ENCODE data around the gene MDFI. TPM values are rescaled to one million over a fixed set of nuclear protein-coding genes. Genes with fewer than 3 reads are reported as not detected.

MDFI gene
- total RNA-seq, 2 experiments from 2014 or later: not detected

GRCh38 chr6:41674231-41675000 lies 36.1 kb downstream of the MDFI start:
- Histone ChIP-seq H2AFZ (ENCODE audit: low read length) (no peak overlapping the region), H3K9me2 (ENCODE audit: insufficient read depth, low read length) (no peaks in the 10 kb centered on the region), H3K27ac (ENCODE audit: low read depth, low read length, poor library complexity, severe bottlenecking) (no peak overlapping the region), H3K79me2 (ENCODE audit: insufficient read depth, low read depth, low read length) (no peaks in the 10 kb centered on the region), H3K4me2 (ENCODE audit: low read length) (no peak overlapping the region), H3K36me3 (ENCODE audit: insufficient read depth, low read length) (no peaks in the 10 kb centered on the region), H3K4me1 (ENCODE audit: insufficient read depth, low read length, poor library complexity, severe bottlenecking) (no peaks in the 10 kb centered on the region), H3K9me3 (ENCODE audit: low read length) (no peaks in the 10 kb centered on the region), H4K20me1 (ENCODE audit: insufficient read depth, low read length) (no peaks in the 10 kb centered on the region), H3K4me3 (ENCODE audit: low read depth, low read length, poor library complexity, severe bottlenecking) (no peak overlapping the region)
- intact Hi-C loops (cut with micrococcal nuclease; ENCODE audit: unreplicated experiment): no loop called here
- CTCF ChIA-PET (ENCODE audit: unreplicated experiment): no interaction called here
- TF ChIP-seq CTCF (conservative IDR thresholded peaks at IDR 0.05; ENCODE audit: low read length) (no peak), EZH2phosphoT487 (IDR thresholded peaks at IDR 0.05; ENCODE audit: borderline replicate concordance, low read depth, low read length) (no peak)
- BruUV-seq (replicated peaks): no TSS peak
- POLR2A ChIA-PET: no interaction called here
- no peak for DNase-seq (ENCODE audit: low spot score)

- TF ChIP-seq CTCF (conservative IDR thresholded peaks at IDR 0.05; ENCODE audit: low read length): no peak
- TF ChIP-seq EZH2phosphoT487 (IDR thresholded peaks at IDR 0.05; ENCODE audit: borderline replicate concordance, low read depth, low read length): no peak
- Histone ChIP-seq H3K4me1 (ENCODE audit: insufficient read depth, low read length, poor library complexity, severe bottlenecking) (no peaks in the 10 kb centered on the region), H3K36me3 (ENCODE audit: insufficient read depth, low read length) (no peaks in the 10 kb centered on the region), H4K20me1 (ENCODE audit: insufficient read depth, low read length) (no peaks in the 10 kb centered on the region), H3K27ac (ENCODE audit: low read depth, low read length, poor library complexity, severe bottlenecking) (no peak overlapping the region), H2AFZ (ENCODE audit: low read length) (no peak overlapping the region), H3K4me3 (ENCODE audit: low read depth, low read length, poor library complexity, severe bottlenecking) (no peak overlapping the region), H3K9me3 (ENCODE audit: low read length) (no peaks in the 10 kb centered on the region), H3K4me2 (ENCODE audit: low read length) (no peak overlapping the region), H3K79me2 (ENCODE audit: insufficient read depth, low read depth, low read length) (no peaks in the 10 kb centered on the region), H3K9me2 (ENCODE audit: insufficient read depth, low read length) (no peaks in the 10 kb centered on the region)
- intact Hi-C loops (cut with micrococcal nuclease; ENCODE audit: unreplicated experiment): no loop called here
- POLR2A ChIA-PET: no interaction called here
- DNase-seq (ENCODE audit: low spot score): no peak
- no TSS peak for BruUV-seq (replicated peaks)
- CTCF ChIA-PET (ENCODE audit: unreplicated experiment): no interaction called here
These were observed 37.0 kb downstream of the MDFI start for GRCh38 chr6:41675176-41675775.

GRCh38 chr6:41675992-41676391 lies 37.7 kb downstream of the MDFI start:
- H2AFZ ChIP-seq (ENCODE audit: low read length): no peak overlapping the region

More at GRCh38 chr6:41675992-41676391, 37.7 kb downstream of the MDFI start:
- Histone ChIP-seq H3K36me3 (ENCODE audit: insufficient read depth, low read length) (no peaks in the 10 kb centered on the region), H3K9me2 (ENCODE audit: insufficient read depth, low read length) (no peaks in the 10 kb centered on the region), H4K20me1 (ENCODE audit: insufficient read depth, low read length) (no peaks in the 10 kb centered on the region), H3K79me2 (ENCODE audit: insufficient read depth, low read depth, low read length) (no peaks in the 10 kb centered on the region), H3K27ac (ENCODE audit: low read depth, low read length, poor library complexity, severe bottlenecking) (no peak overlapping the region), H3K4me2 (ENCODE audit: low read length) (no peak overlapping the region), H3K4me1 (ENCODE audit: insufficient read depth, low read length, poor library complexity, severe bottlenecking) (no peaks in the 10 kb centered on the region), H3K4me3 (ENCODE audit: low read depth, low read length, poor library complexity, severe bottlenecking) (no peak overlapping the region), H3K9me3 (ENCODE audit: low read length) (no peaks in the 10 kb centered on the region)
- ChIA-PET CTCF (ENCODE audit: unreplicated experiment) (no interaction called here), POLR2A (no interaction called here)
- BruUV-seq (replicated peaks): no TSS peak
- intact Hi-C loops (cut with micrococcal nuclease; ENCODE audit: unreplicated experiment): no loop called here
- no peak for DNase-seq (ENCODE audit: low spot score)
- no peak for TF ChIP-seq EZH2phosphoT487 (IDR thresholded peaks at IDR 0.05; ENCODE audit: borderline replicate concordance, low read depth, low read length)
- no peak for TF ChIP-seq CTCF (conservative IDR thresholded peaks at IDR 0.05; ENCODE audit: low read length)
